Thoracic aorta (tissue), 2 donors: Measurements from ENCODE around the gene DTWD2. TPM values are rescaled to one million over a fixed set of nuclear protein-coding genes. Genes with fewer than 3 reads are reported as not detected.
"Not testable (repeated sequence)": the region's sequence is repeated elsewhere in the genome, so short reads cannot be mapped to it uniquely, and the experiment has no call there.

Source experiments
- ATAC-seq: fragments of 150-250 bp; one replicate; pipeline ENCODE4 v1.8.0; 2017; ENCODE audit warnings: low read depth; ENCODE audit not compliant: insufficient number of reproducible peaks, low FRiP score
- DNase-seq: peaks from one replicate; pipeline ENCODE4 v3.0.0-alpha.2; 2020; ENCODE audit warnings: low spot score
- H3K27ac ChIP-seq, 2 donors: fragments of 200-600 bp; sonication (generic); 1 replicate in 1 of 2; 2 replicates in 1 of 2; pipeline ENCODE4 v1.5.1; 2016; ENCODE audit warnings: mild to moderate bottlenecking in 2 of 2, moderate library complexity in 2 of 2
- H3K27me3 ChIP-seq: fragments of 200-600 bp; sonication (generic); replicated peaks from 2 replicates; pipeline ENCODE4 v1.6.0; 2016; ENCODE audit warnings: mild to moderate bottlenecking; ENCODE audit not compliant: insufficient read depth
- H3K36me3 ChIP-seq: fragments of 200-600 bp; sonication (generic); one replicate; pipeline ENCODE4 v1.5.1; 2016
- H3K4me1 ChIP-seq, 2 donors: fragments of 200-600 bp; sonication (generic); 1 replicate in 1 of 2; 2 replicates in 1 of 2; pipeline versions ENCODE4 v1.5.1 to v1.6.0; 2016; ENCODE audit warnings: low read depth in 2 of 2, mild to moderate bottlenecking in 1 of 2; ENCODE audit not compliant: control insufficient read depth in 1 of 2
- H3K4me3 ChIP-seq: fragments of 200-600 bp; sonication (generic); 2 replicates; pipeline ENCODE4 v1.5.1; 2016; ENCODE audit warnings: mild to moderate bottlenecking
- H3K9me3 ChIP-seq: fragments of 200-600 bp; sonication (generic); 2 replicates; pipeline ENCODE4 v1.5.1; 2016
- CTCF ChIP-seq: fragments of 200-600 bp; sonication (generic); IDR thresholded peaks from one replicate; pipeline ENCODE4 v1.5.1; 2019; ENCODE audit warnings: antibody characterized with exemption
- total RNA-seq, 2 donors: library from RNA; depleted of rRNA; stranded (reverse); fragments of >200 nt; gene quantifications; one replicate each; pipeline versions ENCODE4 v1.1.0 to v1.2.3, GENCODE V29; 2016

DTWD2 gene
- total RNA-seq, 2 donors from 2014 or later, result 5.0 to 8.7 TPM

GRCh38 chr5:119011186-119011585, 22.8 kb upstream of the DTWD2 start:
- H3K9me3 ChIP-seq, result no peaks in the 10 kb centered on the region
- DNase-seq (no peak), ATAC-seq (no peak)
- H3K4me3 ChIP-seq, result no peak overlapping the region
- TF ChIP-seq CTCF, result no peak
- H3K36me3 ChIP-seq, result no peaks in the 10 kb centered on the region
- no peaks in the 10 kb centered on the region for H3K4me1 ChIP-seq
- no peaks in the 10 kb centered on the region for H3K27me3 ChIP-seq
- no peak overlapping the region for H3K27ac ChIP-seq

- H3K27me3 ChIP-seq, result no peaks in the 10 kb centered on the region
- DNase-seq (no peak), ATAC-seq (no peak)
- TF ChIP-seq CTCF, result no peak
- no peaks in the 10 kb centered on the region for H3K36me3 ChIP-seq
- no peaks in the 10 kb centered on the region for H3K9me3 ChIP-seq
- H3K4me3 ChIP-seq, result no peak overlapping the region
- H3K27ac ChIP-seq, result no peak overlapping the region
- no peaks in the 10 kb centered on the region for H3K4me1 ChIP-seq
Measured at GRCh38 chr5:119010206-119010605, 21.9 kb upstream of the DTWD2 start.

DNA sequence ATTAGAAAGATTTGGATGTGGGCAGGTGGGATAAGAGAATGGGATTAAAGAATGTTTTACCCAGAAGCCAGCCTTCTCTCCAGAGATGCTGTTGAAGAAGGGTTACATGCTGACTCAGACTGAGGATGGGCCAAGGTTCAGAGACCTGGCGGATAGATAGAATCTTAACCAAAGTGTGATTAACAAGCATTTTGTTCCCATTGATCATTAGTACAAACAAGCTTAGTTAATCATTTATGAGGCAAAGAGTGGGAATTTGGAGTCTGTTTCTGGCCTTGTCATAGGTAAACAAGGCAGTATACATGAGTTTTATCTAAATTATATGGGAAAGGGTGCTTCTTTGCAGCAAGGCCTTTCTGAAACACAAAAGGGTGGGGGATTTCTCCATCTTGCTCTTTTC, 20.8 kb upstream of the DTWD2 start:
- Histone ChIP-seq H3K9me3 (no peaks in the 10 kb centered on the region), H3K27ac (no peak overlapping the region), H3K36me3 (no peaks in the 10 kb centered on the region), H3K4me3 (no peak overlapping the region), H3K4me1 (no peaks in the 10 kb centered on the region), H3K27me3 (no peaks in the 10 kb centered on the region)
- no peak for DNase-seq
- TF ChIP-seq CTCF, result no peak
- ATAC-seq, result no peak

DNA sequence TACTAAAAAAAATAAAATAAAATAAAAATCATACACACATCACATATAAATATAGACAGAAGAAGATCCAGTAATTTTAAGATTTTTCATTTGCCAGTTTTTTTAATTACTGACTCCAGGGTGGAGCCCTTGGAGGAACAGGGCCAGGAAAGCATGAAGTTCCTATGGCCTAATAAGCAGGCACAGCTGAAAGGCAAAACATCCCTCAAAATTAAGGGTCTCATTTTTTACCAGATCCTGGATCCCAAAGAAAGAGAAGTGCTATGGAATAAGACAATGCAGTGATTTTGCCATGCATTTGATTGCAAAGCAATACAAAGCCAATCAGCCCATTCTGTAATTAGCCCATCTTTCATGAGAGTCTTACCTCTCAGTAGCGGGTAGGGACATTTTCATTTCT, 11.3 kb upstream of the DTWD2 start:
- DNase-seq, result no peak
- Histone ChIP-seq H3K36me3 (no peaks in the 10 kb centered on the region), H3K27me3 (no peaks in the 10 kb centered on the region), H3K4me3 (no peak overlapping the region), H3K27ac (no peak overlapping the region), H3K4me1 (no peaks in the 10 kb centered on the region), H3K9me3 (peaks cover 4% of the 10 kb centered on the region)
- no peak for ATAC-seq
- no peak for TF ChIP-seq CTCF

DNA sequence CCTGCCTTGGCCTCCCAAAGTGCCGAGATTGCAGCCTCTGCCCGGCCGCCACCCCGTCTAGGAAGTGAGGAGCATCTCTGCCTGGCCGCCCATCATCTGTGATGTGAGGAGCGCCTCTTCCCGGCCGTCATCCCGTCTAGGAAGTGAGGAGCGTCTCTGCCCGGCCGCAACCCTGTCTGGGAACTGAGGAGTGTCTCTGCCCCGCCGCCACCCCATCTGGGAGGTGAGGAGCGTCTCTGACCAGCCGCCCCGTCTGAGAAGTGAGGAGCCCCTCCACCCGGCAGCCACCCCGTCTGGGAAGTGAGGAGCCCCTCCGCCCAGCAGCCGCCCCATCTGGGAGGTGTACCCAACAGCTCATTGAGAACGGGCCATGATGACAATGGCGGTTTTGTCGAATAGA, 10.5 kb upstream of the DTWD2 start:
- not testable (repeated sequence) for H3K27ac ChIP-seq, H3K4me3 ChIP-seq, H3K4me1 ChIP-seq, H3K27me3 ChIP-seq, H3K36me3 ChIP-seq, H3K9me3 ChIP-seq, DNase-seq, ATAC-seq

DNA sequence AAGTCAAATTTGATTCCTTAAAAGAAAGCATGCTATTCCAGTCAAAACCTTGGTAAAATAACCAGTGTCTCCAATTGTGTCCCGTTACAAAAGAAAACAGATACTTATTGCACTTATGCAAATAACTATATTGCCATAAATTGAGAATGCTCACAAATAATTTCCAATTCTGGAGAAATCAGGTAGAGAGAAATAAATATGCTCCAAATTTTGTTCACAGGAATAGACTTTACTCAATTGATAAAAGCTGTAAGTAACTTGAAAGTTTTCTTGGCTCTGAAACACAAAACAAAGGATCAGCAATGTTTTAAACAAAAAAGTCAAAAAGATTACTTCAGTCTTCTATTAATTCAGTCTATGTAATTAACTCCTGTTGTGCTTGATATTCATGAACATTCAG, 7.8 kb upstream of the DTWD2 start:
- Histone ChIP-seq H3K4me1 (no peaks in the 10 kb centered on the region), H3K9me3 (peaks cover 4% of the 10 kb centered on the region), H3K27ac (no peak overlapping the region), H3K36me3 (no peaks in the 10 kb centered on the region), H3K27me3 (no peaks in the 10 kb centered on the region), H3K4me3 (no peak overlapping the region)
- ATAC-seq (no peak), DNase-seq (no peak)
- no peak for TF ChIP-seq CTCF
